HepG2 (cell line): ENCODE results near the gene TM9SF2. TPM values are rescaled to one million over a fixed set of nuclear protein-coding genes. Genes with fewer than 3 reads are reported as not detected.

Experiments
- ATAC-seq: fragments of 200-7000 bp; cut with Tn5 transposase; 3 replicates; pipeline ENCODE4 v1.9.1; 2020; ENCODE audit warnings: mild to moderate bottlenecking, moderate library complexity
- BruUV-seq: library from RNA; stranded (reverse); fragments of 400-500 nt; replicated peaks from 2 replicates; lab custom pipeline; 2021; lab: Mats Ljungman, UMichigan
- CTCF ChIA-PET: fragments of 300-600 bp; formaldehyde crosslinking; extraction: SDS; loops from one replicate; lab custom pipeline; 2021; ENCODE audit warnings: low total read pairs, inconsistent platforms, low intra/inter-chr PET ratio; lab: Yijun Ruan, JAX
- POLR2A ChIA-PET: fragments of 350-600 bp; sonication (Branson Sonifier 250); formaldehyde crosslinking; loops from one replicate; lab custom pipeline; 2020; ENCODE audit warnings: antibody characterized with exemption, inconsistent platforms; lab: Yijun Ruan, JAX
- DNase-seq: peaks from one replicate; pipeline ENCODE4 v3.0.0-alpha.2; 2015; ENCODE audit warnings: low spot score
- FAIRE-seq: peaks from 3 replicates; lab custom pipeline; 2011; peaks lifted over from hg19 to GRCh38; lab: Jason Lieb, UNC
- H2AFZ ChIP-seq: one replicate; pipeline ENCODE4 v1.6.1; 2011; ENCODE audit warnings: low read length, inconsistent platforms
- H3K27ac ChIP-seq: fragments of 300-600 bp; 3 replicates; pipeline ENCODE4 v1.8.0; 2011; ENCODE audit warnings: mixed run types, mild to moderate bottlenecking, mixed read lengths, low read length, inconsistent platforms; ENCODE audit not compliant: insufficient read depth; ENCODE audit errors: extremely low read length
- H3K27me3 ChIP-seq, 2 experiments: fragments of 200-600 bp in 1 of 2; 2 replicates in 1 of 2; 3 replicates in 1 of 2; pipeline versions ENCODE4 v1.6.0 to v1.8.0; 2011; ENCODE audit warnings: low read length in 2 of 2, mild to moderate bottlenecking in 2 of 2, moderate library complexity in 2 of 2, inconsistent platforms in 1 of 2; ENCODE audit not compliant: insufficient read depth in 2 of 2, control insufficient read depth in 1 of 2
- H3K36me3 ChIP-seq, 2 experiments: fragments of 200-600 bp in 1 of 2; replicated peaks in 1 of 2; 2 replicates in 1 of 2; 3 replicates in 1 of 2; pipeline versions ENCODE4 v1.5.1 to v1.8.0; 2011; ENCODE audit warnings: low read length in 2 of 2, inconsistent platforms in 1 of 2; ENCODE audit not compliant: insufficient read depth in 2 of 2, control insufficient read depth in 1 of 2
- H3K4me1 ChIP-seq: 2 replicates; pipeline ENCODE4 v1.5.1; 2012; ENCODE audit warnings: low read length, inconsistent platforms; ENCODE audit not compliant: insufficient read depth
- H3K4me2 ChIP-seq: 2 replicates; pipeline ENCODE4 v1.6.0; 2011; ENCODE audit warnings: low read depth, low read length, inconsistent platforms
- H3K4me3 ChIP-seq, 3 experiments: fragments of 200-600 bp in 1 of 3; sonication (generic), shearing (Covaris generic) in 1 of 3; replicated peaks in 1 of 3; 2 replicates each; pipeline ENCODE4 v1.5.1; 2011 to 2016; ENCODE audit warnings: low read length in 3 of 3, inconsistent platforms in 2 of 3, low read depth in 2 of 3, mild to moderate bottlenecking in 2 of 3, control low read depth in 1 of 3, mixed read lengths in 1 of 3; ENCODE audit not compliant: insufficient read depth in 1 of 3
- H3K79me2 ChIP-seq: one replicate; pipeline ENCODE4 v1.6.1; 2011; ENCODE audit warnings: low read length, inconsistent platforms; ENCODE audit not compliant: insufficient read depth
- H3K9ac ChIP-seq: 2 replicates; pipeline ENCODE4 v1.6.0; 2011; ENCODE audit warnings: mild to moderate bottlenecking, low read depth, low read length, inconsistent platforms; ENCODE audit not compliant: insufficient read depth
- H3K9me3 ChIP-seq: 2 replicates; pipeline ENCODE4 v1.5.1; 2012; ENCODE audit warnings: mild to moderate bottlenecking, low read length
- H4K20me1 ChIP-seq: 2 replicates; pipeline ENCODE4 v1.6.0; 2011; ENCODE audit warnings: inconsistent platforms, mild to moderate bottlenecking, low read length, moderate library complexity; ENCODE audit not compliant: insufficient read depth
- ARHGAP35 ChIP-seq: sonication (generic); formaldehyde crosslinking; IDR thresholded peaks from 2 replicates; pipeline ENCODE4 v1.9.0; 2022; ENCODE audit warnings: mild to moderate bottlenecking, inconsistent platforms, moderate library complexity, missing genetic modification reagents, borderline replicate concordance
- FOXA1 ChIP-seq, 2 experiments: fragments of 450-650 bp in 1 of 2; sonication (generic) in 1 of 2; formaldehyde crosslinking in 1 of 2; IDR thresholded peaks; 2 replicates each; pipeline versions ENCODE4 v1.4.0 to v1.6.1; 2016 to 2020; ENCODE audit warnings: missing genetic modification reagents in 1 of 2
- MIER2 ChIP-seq: IDR thresholded peaks from 2 replicates; pipeline ENCODE4 v1.6.1; 2016; ENCODE audit warnings: missing biosample characterization, missing genetic modification reagents
- TCF12 ChIP-seq, 2 experiments: fragments of 450-650 bp in 1 of 2; sonication (generic) in 1 of 2; formaldehyde crosslinking in 1 of 2; IDR thresholded peaks; 2 replicates each; pipeline versions ENCODE4 v1.6.1 to v1.8.0; 2017 to 2022; ENCODE audit warnings: antibody characterized with exemption in 1 of 2, mild to moderate bottlenecking in 1 of 2, missing genetic modification reagents in 1 of 2, moderate library complexity in 1 of 2
- ZFP82 ChIP-seq: sonication (generic); formaldehyde crosslinking; IDR thresholded peaks from 2 replicates; pipeline ENCODE4 v1.5.1; 2020; ENCODE audit warnings: mild to moderate bottlenecking, missing genetic modification reagents, borderline replicate concordance
- ZFYVE20 ChIP-seq: sonication (generic); formaldehyde crosslinking; IDR thresholded peaks from 2 replicates; pipeline ENCODE4 v1.8.0; 2023; ENCODE audit warnings: low read depth, mild to moderate bottlenecking, moderate library complexity, missing genetic modification reagents, borderline replicate concordance
- ZNF549 ChIP-seq: sonication (generic); formaldehyde crosslinking; IDR thresholded peaks from 2 replicates; pipeline ENCODE4 v1.5.0; 2020; ENCODE audit warnings: missing genetic modification reagents
- ZNF607 ChIP-seq: sonication (generic); formaldehyde crosslinking; IDR thresholded peaks from 2 replicates; pipeline ENCODE4 v1.5.1; 2020; ENCODE audit warnings: missing genetic modification reagents, mild to moderate bottlenecking, borderline replicate concordance
- ZNF629 ChIP-seq: sonication (generic); formaldehyde crosslinking; conservative IDR thresholded peaks from 2 replicates; pipeline ENCODE4 v1.5.0; 2020; ENCODE audit warnings: missing genetic modification reagents
- ZNF775 ChIP-seq: sonication (generic); formaldehyde crosslinking; IDR thresholded peaks from 2 replicates; pipeline ENCODE4 v1.4.0; 2020; ENCODE audit warnings: missing genetic modification reagents, mild to moderate bottlenecking, moderate library complexity, borderline replicate concordance
- WGBS: methylation state at CpG from one replicate; pipeline ENCODE4 v1.1.6; 2017; ENCODE audit warnings: low lambda C conversion rate; 5-methylcytosine and 5-hydroxymethylcytosine counted together
- in situ Hi-C: cut with HindIII; loops from 2 replicates; pipeline ENCODE4 v1.10.0; 2017; ENCODE audit warnings: low pct_unique_long_range_greater_than_20kb; ENCODE audit not compliant: extremely low pct_ligation_motif_present
- intact Hi-C: fragments of 100-400 bp; cut with micrococcal nuclease; formaldehyde crosslinking; loops from one replicate; pipeline ENCODE4 v1.10.0; 2022; ENCODE audit not compliant: unreplicated experiment
- polyA plus RNA-seq, 8 experiments: library from polyadenylated mRNA; depleted of rRNA in 3 of 8; stranded (reverse) in 7 of 8; unstranded in 1 of 8; fragments of >200 nt; fragmentation: Illumina TruSeq in 4 of 8; extraction: Trizol in 4 of 8; gene quantifications; 2 replicates each; pipeline versions ENCODE4 v1.2.1 to v1.2.3, GENCODE V29; 2011 to 2016; ENCODE audit warnings: low read depth in 4 of 8, missing spikeins in 1 of 8, mixed read lengths in 1 of 8; ENCODE audit not compliant: insufficient read depth in 1 of 8
- total RNA-seq, 5 experiments: library from RNA; depleted of rRNA; stranded (reverse); fragments of >200 nt; fragmentation: Illumina TruSeq; extraction: Trizol; gene quantifications; 2 replicates each; pipeline ENCODE4 v1.2.3, GENCODE V29; 2016; ENCODE audit warnings: low read depth in 1 of 5
- TF ChIP-seq, protein P1 (sequence below): sonication (generic); formaldehyde crosslinking; IDR thresholded peaks from 2 replicates; pipeline ENCODE4 v1.5.0; 2020; ENCODE audit warnings: missing genetic modification reagents, mild to moderate bottlenecking, borderline replicate concordance
- TF ChIP-seq, protein P2 (sequence below): sonication (generic); formaldehyde crosslinking; IDR thresholded peaks from 2 replicates; pipeline ENCODE4 v1.5.0; 2020; ENCODE audit warnings: mild to moderate bottlenecking, missing genetic modification reagents, borderline replicate concordance
- TF ChIP-seq, protein P3 (sequence below): sonication (generic); formaldehyde crosslinking; IDR thresholded peaks from 2 replicates; pipeline ENCODE4 v1.8.0; 2022; ENCODE audit warnings: missing genetic modification reagents, low read depth, mild to moderate bottlenecking, borderline replicate concordance

Gene TM9SF2
- total and polyA plus RNA-seq, 2 of the 13 experiments (the other 11 are each of a cell fraction or from before 2014, with no cell fraction given) = 94.1 to 123 TPM

DNA sequence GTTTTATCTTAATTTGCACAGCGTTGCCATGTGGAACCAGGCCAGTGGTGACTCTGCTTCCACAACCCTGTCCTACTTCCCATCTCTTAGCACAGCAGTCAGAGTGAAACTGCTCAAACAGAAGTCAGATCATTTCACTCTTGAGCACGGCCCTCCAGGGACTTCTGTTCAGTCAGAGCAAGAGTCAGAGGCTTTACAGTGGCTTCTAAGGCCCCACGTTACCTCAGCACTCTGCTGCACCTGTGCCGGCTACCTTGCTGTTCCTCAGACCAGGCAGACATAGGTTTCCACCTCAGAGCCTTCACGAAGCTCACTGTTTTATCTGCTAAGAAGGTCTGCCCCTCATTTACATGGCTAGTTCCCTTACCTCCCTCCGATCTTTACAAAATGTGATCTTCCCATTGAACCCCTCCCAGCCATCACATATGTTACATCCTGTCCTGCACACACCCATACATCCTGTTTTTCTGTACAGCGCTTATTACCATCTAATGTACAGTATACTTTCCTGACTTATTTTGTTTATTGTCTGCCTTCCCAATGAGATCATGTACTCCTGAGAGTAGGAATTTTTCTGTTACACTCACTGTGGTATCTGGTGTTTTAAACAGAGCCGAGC lies 41.6 kb downstream of the TM9SF2 start:
- H2AFZ ChIP-seq = no peak overlapping the region
- H3K9ac ChIP-seq = no peak overlapping the region
- no TSS peak for BruUV-seq
- CTCF ChIA-PET = no interaction called here
- TF ChIP-seq MIER2 (CRISPR knock-in tag) (no peak), ARHGAP35 (no peak)
- no peak for FAIRE-seq
- no peaks in the 10 kb centered on the region for H3K9me3 ChIP-seq
- no peaks in the 10 kb centered on the region for H3K4me1 ChIP-seq
- H3K36me3 ChIP-seq = peaks cover 12 to 79% of the 10 kb centered on the region in 2 experiments
- no peaks in the 10 kb centered on the region for H4K20me1 ChIP-seq
- ATAC-seq = no peak
- intact Hi-C loops = no loop called here
- POLR2A ChIA-PET = no interaction called here
- H3K4me2 ChIP-seq = no peak overlapping the region
- DNase-seq = no peak
- 94% methylated on average over 8 of the region's 8 CpGs for WGBS
- no peak overlapping the region for H3K4me3 ChIP-seq
- H3K27ac ChIP-seq = no peak overlapping the region
- in situ Hi-C loops = no loop called here
- H3K27me3 ChIP-seq = no peaks in the 10 kb centered on the region
- H3K79me2 ChIP-seq = no peaks in the 10 kb centered on the region

DNA sequence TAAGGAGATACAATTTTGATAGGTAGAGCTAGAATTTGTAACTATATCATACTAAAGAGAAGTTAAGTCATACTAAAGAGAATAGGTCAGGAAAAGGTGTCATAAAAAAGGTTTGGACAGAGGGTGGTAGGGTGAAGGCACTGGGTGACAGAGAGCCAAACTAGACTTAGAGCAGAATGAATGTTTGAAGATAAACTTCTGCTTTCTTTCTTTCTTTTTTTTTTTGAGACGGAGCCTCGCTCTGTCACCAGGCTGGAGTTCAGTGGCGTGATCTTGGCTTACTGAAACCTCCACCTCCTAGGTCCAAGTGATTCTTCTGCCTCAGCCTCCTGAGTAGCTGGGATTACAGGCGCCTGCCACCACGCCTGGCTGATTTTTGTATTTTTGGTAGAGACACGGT lies 44.1 kb downstream of the TM9SF2 start:
- DNase-seq (no peak), ATAC-seq (no peak), FAIRE-seq (no peak)
- H3K79me2 ChIP-seq = no peaks in the 10 kb centered on the region
- CTCF ChIA-PET = no interaction called here
- intact Hi-C loops = no loop called here
- BruUV-seq = no TSS peak
- peaks cover 11 to 79% of the 10 kb centered on the region in 2 experiments for H3K36me3 ChIP-seq
- 97% methylated on average over 6 of the region's 6 CpGs for WGBS
- no peak overlapping the region for H3K4me3 ChIP-seq
- in situ Hi-C loops = no loop called here
- no peak overlapping the region for H3K4me2 ChIP-seq
- POLR2A ChIA-PET = no interaction called here
- H3K4me1 ChIP-seq = no peaks in the 10 kb centered on the region
- no peaks in the 10 kb centered on the region for H3K9me3 ChIP-seq
- H3K27ac ChIP-seq = no peak overlapping the region
- no peaks in the 10 kb centered on the region for H3K27me3 ChIP-seq
- H4K20me1 ChIP-seq = no peaks in the 10 kb centered on the region
- TF ChIP-seq ZFYVE20 (CRISPR knock-in tag) = no peak
- TF ChIP-seq ZNF629 = no peak
- TF ChIP-seq ZNF775 (CRISPR knock-in tag) = no peak
- no peak for TF ChIP-seq FOXA1 (IDR thresholded peaks at IDR 0.05)
- TF ChIP-seq FOXA1 (CRISPR knock-in tag; IDR thresholded peaks at IDR 0.05) = no peak
- TF ChIP-seq, protein P1, sequence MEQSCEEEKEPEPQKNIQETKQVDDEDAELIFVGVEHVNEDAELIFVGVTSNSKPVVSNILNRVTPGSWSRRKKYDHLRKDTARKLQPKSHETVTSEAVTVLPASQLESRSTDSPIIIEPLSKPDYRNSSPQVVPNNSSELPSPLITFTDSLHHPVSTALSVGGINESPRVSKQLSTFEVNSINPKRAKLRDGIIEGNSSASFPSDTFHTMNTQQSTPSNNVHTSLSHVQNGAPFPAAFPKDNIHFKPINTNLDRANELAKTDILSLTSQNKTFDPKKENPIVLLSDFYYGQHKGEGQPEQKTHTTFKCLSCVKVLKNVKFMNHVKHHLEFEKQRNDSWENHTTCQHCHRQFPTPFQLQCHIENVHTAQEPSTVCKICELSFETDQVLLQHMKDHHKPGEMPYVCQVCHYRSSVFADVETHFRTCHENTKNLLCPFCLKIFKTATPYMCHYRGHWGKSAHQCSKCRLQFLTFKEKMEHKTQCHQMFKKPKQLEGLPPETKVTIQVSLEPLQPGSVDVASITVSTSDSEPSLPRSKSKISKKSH = no peak
- no peak for TF ChIP-seq ZFP82
- no peak for TF ChIP-seq ZNF607 (CRISPR knock-in tag)
- TF ChIP-seq, protein P2, sequence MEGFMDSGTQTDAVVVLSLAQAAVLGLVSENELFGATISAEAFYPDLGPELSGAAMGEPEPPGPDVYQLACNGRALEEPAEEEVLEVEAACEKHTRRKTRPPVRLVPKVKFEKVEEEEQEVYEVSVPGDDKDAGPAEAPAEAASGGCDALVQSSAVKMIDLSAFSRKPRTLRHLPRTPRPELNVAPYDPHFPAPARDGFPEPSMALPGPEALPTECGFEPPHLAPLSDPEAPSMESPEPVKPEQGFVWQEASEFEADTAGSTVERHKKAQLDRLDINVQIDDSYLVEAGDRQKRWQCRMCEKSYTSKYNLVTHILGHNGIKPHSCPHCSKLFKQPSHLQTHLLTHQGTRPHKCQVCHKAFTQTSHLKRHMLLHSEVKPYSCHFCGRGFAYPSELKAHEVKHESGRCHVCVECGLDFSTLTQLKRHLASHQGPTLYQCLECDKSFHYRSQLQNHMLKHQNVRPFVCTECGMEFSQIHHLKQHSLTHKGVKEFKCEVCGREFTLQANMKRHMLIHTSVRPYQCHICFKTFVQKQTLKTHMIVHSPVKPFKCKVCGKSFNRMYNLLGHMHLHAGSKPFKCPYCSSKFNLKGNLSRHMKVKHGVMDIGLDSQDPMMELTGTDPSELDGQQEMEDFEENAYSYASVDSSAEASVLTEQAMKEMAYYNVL (CRISPR knock-in tag) = no peak
- no peak for TF ChIP-seq ZNF549 (CRISPR knock-in tag)
- TF ChIP-seq, protein P3, sequence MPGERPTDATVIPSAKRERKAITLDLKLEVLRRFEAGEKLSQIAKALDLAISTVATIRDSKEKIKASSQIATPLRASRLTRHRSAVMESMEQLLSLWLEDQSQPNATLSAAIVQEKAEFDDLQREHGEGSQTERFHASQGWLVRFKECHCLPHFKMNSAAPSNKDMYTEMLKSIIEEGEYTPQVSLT (CRISPR knock-in tag) = no peak
- no peak for TF ChIP-seq TCF12 (IDR thresholded peaks at IDR 0.05)
- no peak for TF ChIP-seq TCF12 (CRISPR knock-in tag; IDR thresholded peaks at IDR 0.05)
- no peak overlapping the region for H3K9ac ChIP-seq
- H2AFZ ChIP-seq = no peak overlapping the region
